Bone marrow (tissue), 2 donors: Measurements from ENCODE around the gene ATG9B.
"Not testable (repeated sequence)": the region's sequence is repeated elsewhere in the genome, so short reads cannot be mapped to it uniquely, and the experiment has no call there.

Source experiments
- DNase-seq, 2 donors: peaks; one replicate each; lab custom pipeline; 2025; lab: John Stamatoyannopoulos, UW

Gene ATG9B

GRCh38 chr7:151057989-151058780 lies 33.9 kb upstream of the ATG9B start:
- DNase-seq: peak; percentile 84 to 99

GRCh38 chr7:151057506-151057988 lies 33.3 kb upstream of the ATG9B start, which contains the start of gene CDK5:
CDK5 (minus strand) TSS chr7:151057897; CDS start chr7:151057848, 49 bp downstream.
- DNase-seq: no peak

DNA sequence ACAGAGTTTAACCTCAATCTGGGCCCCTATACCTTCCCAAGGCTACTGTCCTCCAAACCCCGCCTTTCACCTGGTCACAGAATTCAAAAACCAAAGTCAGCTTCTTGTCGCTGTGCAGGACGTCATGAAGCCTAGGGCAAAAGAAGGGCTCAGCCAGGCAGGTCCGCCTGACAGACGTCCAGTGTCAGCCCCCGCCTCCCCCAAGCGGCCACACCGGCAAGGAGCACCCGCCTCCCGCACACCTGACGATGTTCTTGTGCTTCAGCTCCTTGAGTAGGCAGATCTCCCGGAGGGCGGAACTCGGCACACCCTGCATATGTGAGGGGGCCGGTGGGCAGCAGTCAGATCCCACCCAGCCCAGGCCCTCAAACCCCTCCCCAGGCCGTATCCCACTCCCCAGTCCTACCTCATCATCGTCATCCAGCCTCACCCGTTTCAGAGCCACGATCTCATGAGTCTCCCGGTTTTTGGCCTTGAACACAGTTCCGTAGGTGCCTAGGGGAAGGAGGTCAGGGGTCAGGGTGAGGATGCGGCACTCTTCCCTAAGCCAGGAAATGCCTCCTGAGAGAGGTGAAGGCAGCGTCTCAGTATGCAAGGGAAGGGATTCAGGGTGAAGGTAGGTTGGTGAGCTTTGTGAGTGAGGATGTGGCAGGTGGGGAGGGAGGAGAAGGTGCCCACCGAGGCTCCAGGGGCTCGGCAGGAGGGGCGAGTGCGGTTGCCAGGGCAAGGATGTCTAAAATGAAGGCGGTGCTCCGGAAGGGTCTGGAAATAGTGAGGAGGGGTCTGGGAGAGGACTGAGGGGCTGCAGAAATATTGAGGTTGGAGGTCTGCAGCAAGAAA lies 32.6 kb upstream of the ATG9B start:
- no peak for DNase-seq

DNA sequence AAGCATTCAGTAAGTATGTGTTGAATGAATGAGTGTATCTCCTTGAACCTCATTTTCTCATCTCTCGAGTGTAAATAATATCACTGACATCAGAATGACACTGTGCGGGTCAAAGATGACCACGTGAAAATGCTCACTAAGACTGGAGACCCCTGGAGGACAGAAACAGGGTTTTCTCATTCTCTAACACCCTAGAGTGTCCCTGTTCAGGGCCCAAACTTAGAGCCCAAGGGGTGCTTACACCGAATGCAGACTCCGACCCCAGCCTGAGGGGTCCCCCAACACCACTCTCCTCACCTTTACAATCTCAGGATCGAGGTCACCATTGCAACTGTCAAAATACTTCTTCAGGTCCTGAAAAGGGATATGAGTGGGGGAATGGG lies 32.0 kb upstream of the ATG9B start:
- no peak for DNase-seq

GRCh38 chr7:151053751-151054150 lies 29.5 kb upstream of the ATG9B start:
- DNase-seq: no peak

DNA sequence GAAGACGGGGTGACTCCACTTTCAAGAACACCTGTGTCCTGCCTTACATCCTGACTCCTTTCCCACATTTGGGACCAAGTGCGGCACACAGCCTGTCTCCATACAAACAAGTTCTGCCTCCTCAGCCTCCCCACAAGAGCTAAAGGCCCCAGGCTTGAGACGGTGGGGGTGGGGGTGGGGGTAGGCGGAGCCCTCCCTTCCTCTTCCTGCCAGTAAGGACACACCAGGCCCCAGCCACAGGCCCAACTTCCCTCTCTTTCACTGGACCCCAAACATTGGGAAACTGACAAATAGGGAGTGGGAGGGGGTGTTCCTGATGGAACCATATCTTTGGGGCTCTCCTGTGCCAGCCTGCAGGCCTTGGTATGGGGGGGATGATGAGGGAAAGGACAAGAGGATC lies 28.8 kb upstream of the ATG9B start:
- DNase-seq: peak in 1 of 2 donors; percentile 15

- DNase-seq: no peak
Measured at GRCh38 chr7:151051108-151051507, 26.8 kb upstream of the ATG9B start.

- no peak for DNase-seq
Measured at GRCh38 chr7:151048911-151049463, 24.7 kb upstream of the ATG9B start.

DNA sequence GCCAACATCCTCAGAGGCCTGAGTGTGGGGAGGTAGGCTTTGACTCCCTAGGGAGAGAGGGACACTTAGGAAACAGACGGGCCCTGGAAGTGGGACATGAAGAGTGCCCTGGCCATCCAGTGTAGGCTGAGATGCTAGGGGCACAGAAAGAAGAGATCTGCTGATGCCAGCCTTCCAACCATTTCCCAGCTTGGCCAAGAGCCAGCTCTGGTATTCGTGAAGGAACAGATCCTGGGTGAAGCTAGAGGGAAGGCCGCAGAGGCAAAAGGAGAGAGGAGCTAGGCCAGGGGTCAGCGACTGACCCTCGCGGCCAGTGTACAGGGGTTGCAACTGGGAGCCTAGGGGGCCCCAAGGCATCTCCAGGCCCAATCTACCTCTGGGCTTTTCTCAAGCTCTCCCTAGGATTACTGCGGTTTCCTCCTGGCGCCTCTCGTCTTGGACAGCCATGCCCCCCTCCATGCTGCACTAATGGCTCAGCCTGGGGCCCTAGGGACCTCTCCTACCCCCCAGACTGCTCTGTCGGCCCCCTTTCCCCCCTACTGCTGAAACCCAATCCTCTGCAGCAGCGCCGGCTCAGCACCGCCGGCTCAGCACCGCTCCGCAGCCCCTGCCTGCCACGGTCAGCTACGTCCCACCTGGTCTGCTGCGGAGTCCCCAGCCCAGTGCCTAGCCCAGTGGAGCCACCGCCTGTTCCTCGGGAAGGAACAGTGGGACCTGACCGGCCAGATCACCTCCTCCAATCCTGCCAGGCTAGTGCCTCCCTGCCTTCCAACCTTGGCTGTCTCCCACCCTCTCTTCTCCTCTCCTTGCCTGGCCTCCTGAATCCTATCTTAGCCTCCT lies 23.9 kb upstream of the ATG9B start, which contains the start of gene ASIC3:
TSS of gene ASIC3 (plus strand) at position 556 of the 840 bp plus-strand sequence. CDS start 355 bp downstream, outside the sequence.
- no peak for DNase-seq

DNA sequence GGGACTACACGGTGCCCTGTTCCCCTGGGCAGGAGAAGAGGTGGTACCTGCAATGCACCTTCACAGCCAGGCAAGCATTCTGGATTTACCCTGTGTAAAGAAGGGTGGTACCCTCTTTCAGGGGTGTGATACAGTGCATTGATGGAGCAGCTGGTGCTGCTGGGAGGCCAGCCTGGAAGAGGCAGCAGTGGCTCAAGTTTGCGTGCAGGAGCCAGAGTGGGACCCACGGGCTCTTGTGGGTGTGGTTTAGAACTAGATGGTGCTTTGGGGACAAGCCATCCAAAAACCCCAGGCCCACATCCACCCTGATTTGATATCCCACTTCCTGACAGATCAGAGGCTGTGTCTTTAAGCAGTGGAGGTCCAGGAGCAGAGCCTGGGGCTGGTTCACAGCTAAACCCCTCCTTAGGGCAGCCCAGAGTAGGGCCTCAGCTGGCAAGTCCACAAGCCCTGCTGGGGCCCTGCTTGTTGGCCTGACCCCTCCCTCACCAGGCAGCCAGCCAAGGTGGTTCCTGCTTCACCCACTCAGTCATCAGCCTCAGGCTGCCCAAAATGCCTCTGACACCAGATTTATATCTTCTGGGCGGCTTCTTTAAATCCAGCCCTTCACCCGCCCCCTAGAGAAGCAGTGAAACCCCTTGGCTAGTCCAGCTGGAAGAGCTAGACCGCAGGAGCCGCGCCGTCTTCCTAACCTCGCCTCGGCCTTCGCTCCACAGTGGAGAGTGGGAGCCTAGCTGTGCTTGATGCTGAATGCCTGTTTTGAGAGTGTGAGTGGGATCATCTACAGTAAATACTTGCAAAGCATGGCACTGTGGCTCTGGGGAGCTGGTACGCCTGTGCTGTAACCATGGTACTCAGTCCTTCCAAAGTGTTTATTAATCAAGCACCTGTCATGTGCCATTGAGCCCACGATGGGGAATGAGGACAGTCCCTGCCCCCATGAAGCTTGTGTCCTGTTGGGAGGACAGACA lies 22.6 kb upstream of the ATG9B start:
- DNase-seq: no peak

- DNase-seq: no peak
Measured at GRCh38 chr7:151045967-151046366, 21.7 kb upstream of the ATG9B start.

DNA sequence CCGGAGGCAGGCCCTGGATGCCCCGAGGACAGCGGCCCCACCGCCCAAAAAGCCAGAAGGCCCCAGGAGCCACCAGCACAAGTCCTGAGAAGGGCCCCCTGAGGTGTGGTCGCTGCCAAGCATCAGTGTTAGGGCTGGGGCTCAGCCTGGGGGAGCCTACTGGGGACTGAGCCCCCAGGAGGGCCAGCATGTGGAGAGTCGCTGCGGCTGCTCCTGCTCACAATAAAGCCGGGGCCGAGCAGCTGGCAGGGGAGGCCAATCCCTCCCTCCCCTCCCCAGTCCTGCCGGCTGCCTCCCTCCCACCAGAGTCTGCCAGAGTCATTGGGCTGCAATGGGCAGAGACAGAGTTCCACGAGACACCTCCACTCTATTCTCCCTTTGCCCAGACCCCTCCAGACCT lies 21.0 kb upstream of the ATG9B start:
- DNase-seq: no peak

DNA sequence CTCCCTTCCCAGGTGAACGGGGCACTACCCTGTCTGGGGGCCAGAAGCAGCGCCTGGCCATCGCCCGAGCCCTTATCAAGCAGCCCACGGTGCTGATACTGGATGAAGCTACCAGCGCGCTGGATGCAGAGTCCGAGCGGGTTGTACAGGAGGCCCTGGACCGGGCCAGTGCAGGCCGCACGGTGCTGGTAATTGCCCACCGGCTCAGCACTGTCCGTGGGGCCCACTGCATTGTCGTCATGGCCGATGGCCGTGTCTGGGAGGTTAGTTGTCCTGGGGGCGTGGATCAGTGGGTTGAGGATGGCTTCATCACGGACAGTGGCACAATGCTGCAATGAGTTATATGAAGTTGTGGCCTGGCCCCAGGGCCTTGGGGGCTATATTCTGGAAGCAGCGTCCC lies 19.7 kb upstream of the ATG9B start:
- DNase-seq: no peak

DNA sequence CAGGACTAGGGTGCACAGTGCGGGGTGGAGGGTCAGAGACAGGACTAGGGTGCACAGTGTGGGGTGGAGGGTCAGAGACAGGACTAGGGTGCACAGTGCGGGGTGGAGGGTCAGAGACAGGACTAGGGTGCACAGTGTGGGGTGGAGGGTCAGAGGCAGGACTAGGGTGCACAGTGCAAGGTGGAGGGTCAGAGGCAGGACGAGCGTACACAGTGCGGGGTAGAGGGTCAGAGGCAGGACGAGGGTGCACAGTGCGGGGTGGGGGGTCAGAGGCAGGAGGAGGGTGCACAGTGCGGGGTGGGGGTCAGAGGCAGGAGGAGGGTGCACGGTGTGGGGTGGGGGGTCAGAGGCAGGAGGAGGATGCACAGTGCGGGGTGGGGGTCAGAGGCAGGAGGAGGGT lies 19.2 kb upstream of the ATG9B start:
- DNase-seq: not testable (repeated sequence)

GRCh38 chr7:151040616-151041375 lies 16.5 kb upstream of the ATG9B start:
- no peak for DNase-seq

GRCh38 chr7:151039850-151040548 lies 15.7 kb upstream of the ATG9B start:
- peak in 1 of 2 donors; percentile 5 for DNase-seq

- DNase-seq: peak; percentile 51 to 99
Measured at GRCh38 chr7:151038951-151039849, 14.9 kb upstream of the ATG9B start.

DNA sequence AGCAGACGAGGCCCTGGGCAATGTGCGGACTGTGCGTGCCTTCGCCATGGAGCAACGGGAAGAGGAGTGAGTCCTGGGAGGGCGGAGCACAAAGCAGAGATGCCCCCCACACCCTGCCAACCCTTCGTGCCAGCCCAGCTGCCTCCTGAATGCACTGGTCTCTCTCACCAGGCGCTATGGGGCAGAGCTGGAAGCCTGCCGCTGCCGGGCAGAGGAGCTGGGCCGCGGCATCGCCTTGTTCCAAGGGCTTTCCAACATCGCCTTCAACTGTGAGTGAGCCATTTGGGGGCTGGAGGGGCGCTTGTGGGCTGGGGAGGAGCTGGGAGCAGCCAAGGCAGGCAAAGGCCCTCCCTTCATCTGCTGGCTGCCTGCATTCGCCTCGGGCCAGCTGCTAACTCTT lies 11.6 kb upstream of the ATG9B start:
- DNase-seq: no peak
